Stimulated activated CD8-positive, alpha-beta memory T cell treated with anti-CD3 and anti-CD28 coated beads, Interleukin-4, amount 100 ng/mL, for 24 hours (primary cell): Measurements from ENCODE around the gene HOXD9.

ENCODE experiments used
- DNase-seq: peaks from one replicate; pipeline ENCODE4 v3.0.0-alpha.2; 2020; ENCODE audit warnings: low read depth

The HOXD9 gene

GRCh38 chr2:176155356-176156044 lies 33.0 kb downstream of the HOXD9 start:
- DNase-seq, result no peak

- DNase-seq, result no peak
Measured at GRCh38 chr2:176156301-176156806, 33.8 kb downstream of the HOXD9 start.

GRCh38 chr2:176156807-176157498 lies 34.4 kb downstream of the HOXD9 start, which contains the start of gene HOXD3:
Gene HOXD3, plus strand, starts transcription at chr2:176157307. Its CDS starts 11,808 bp downstream, at chr2:176169115.
- no peak for DNase-seq

DNA sequence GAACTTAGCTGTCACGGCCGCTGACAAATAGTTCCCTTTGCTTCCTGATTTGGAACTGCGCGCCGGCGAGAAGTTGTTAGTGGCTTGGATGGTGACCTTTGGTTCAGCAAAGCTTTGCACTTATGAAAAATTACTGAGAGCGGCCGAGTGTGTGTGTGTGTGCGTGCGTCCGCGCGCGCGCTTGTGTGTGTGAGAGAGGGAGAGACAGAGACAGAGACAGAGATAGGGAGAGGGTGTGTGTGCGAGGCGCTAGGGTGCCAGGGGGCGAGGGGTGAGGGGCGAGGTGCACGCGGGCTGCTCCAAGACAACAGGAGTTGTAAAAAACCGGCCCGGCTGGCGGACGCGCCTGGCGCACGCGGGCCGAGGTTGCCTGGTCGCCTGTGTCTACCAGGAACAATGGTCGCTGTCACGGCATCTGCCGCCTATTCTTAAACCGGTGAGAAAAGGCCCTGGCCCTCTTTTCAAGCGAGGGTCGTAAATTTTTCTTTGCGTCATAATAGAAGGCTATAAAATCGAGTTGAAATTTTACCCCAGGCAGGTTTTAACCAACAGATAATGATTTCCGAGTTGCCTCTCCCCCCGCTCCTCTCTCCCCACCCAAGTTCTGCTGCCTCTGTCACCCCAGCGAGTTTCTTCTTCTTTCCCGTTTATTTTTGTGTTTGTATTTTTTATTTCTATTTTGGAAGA lies 35.1 kb downstream of the HOXD9 start:
- no peak for DNase-seq

GRCh38 chr2:176158186-176158591 lies 35.7 kb downstream of the HOXD9 start:
- no peak for DNase-seq

- no peak for DNase-seq
Measured at GRCh38 chr2:176158855-176159662, 36.5 kb downstream of the HOXD9 start.

- no peak for DNase-seq
Measured at GRCh38 chr2:176159663-176160250, 37.2 kb downstream of the HOXD9 start.

- DNase-seq, result no peak
Measured at GRCh38 chr2:176160251-176160985, 37.9 kb downstream of the HOXD9 start.

- DNase-seq, result no peak
Measured at GRCh38 chr2:176160986-176161824, 38.7 kb downstream of the HOXD9 start.

- no peak for DNase-seq
Measured at GRCh38 chr2:176161825-176162626, 39.5 kb downstream of the HOXD9 start.

DNA sequence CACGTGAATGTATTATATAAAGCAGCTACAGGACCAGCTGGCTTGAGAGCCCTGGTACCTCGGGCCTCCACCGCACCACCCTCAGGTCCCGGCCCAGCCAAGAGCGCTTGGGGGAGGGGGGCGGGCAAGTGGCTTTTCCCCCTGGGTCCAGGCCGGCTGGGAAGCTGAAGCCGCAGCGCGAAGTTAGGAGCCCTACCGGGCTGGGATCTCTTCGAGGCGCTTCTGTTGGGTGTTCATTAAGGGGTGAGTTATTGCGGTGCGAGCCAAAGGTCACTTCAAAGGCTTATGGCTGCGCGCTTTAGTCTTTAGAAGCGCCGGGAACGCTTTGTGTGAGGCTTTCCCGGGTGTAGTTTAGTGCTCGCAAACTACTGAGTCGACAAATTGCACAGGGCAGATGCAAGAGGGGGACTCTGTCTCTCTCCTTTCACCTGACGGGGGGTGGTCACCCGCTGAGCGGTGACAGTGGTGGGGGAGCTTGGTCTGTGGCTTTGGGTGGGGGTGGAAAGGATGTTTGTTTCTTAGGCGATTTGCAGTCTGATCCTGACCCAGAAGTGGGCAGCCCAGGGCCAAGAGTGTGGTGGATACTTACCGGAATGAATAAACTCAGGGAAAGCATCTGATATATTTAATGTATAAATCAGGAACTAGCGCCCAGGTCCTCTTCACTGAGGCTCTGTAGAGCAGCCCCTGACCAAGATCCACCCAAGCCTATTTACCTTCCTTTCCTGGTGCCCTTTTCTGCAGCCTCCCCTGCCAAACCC lies 40.6 kb downstream of the HOXD9 start:
- DNase-seq, result no peak

- DNase-seq, result no peak
Measured at GRCh38 chr2:176163672-176164056, 41.1 kb downstream of the HOXD9 start.

GRCh38 chr2:176164201-176164600 lies 41.7 kb downstream of the HOXD9 start:
- DNase-seq, result no peak

- DNase-seq, result no peak
Measured at GRCh38 chr2:176164611-176165369, 42.3 kb downstream of the HOXD9 start.

DNA sequence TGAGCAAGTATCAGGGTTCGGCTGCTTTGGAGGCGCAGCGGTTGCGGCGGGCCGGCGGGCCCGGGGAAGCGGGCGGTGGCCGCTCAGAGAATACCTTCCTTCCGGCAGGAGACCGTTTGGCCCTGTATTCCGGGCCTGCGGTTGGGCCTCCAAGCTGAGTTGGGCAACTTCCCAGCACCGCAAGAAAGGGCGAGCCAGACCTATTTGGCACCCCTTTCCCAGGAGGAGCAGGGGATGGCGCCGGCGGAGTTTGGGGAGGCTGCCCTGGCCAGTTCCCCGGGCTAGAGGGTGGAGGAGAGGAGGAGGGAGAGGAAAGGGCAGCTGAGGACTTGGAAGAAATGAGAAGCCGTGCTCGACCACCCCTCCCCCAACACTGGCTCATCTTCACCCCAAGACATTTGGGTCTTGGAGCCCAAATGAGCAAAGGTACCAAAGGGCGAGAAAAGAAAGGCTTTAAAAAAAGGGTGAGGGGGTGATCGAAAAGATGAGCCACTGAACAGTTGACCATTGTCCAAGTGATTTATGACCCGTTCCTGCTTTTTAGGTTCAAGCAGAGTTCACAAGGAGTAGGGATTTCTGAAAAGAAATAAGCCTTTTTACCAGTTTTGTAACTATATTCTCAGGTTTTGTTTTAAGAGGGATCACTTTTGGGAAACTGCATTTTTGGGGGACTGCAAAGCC lies 43.0 kb downstream of the HOXD9 start:
- DNase-seq, result no peak

GRCh38 chr2:176166272-176166671 lies 43.8 kb downstream of the HOXD9 start:
- no peak for DNase-seq

- no peak for DNase-seq
Measured at GRCh38 chr2:176167398-176167797, 44.9 kb downstream of the HOXD9 start.
